Esophagus (tissue), 2 donors: ENCODE results near the gene ASNSD1. TPM values are rescaled to one million over a fixed set of nuclear protein-coding genes. Genes with fewer than 3 reads are reported as not detected.
A peak's percentile ranks its signal among the peaks of the same experiment; 100 is the strongest.
"Not testable (repeated sequence)": the region's sequence is repeated elsewhere in the genome, so short reads cannot be mapped to it uniquely, and the experiment has no call there.

ENCODE experiments used
- H3K27ac ChIP-seq, 2 donors: one replicate each; pipeline ENCODE4 v1.5.1; 2013; ENCODE audit warnings: low read depth in 2 of 2, mild to moderate bottlenecking in 2 of 2, inconsistent platforms in 1 of 2, low read length in 1 of 2, moderate library complexity in 1 of 2
- H3K27me3 ChIP-seq, 2 donors: one replicate each; pipeline ENCODE4 v1.6.1; 2013; ENCODE audit warnings: low read length in 2 of 2, control low read depth in 1 of 2, mild to moderate bottlenecking in 1 of 2; ENCODE audit not compliant: insufficient read depth in 2 of 2, control insufficient read depth in 1 of 2
- H3K36me3 ChIP-seq, 2 donors: one replicate each; pipeline ENCODE4 v1.6.1; 2013; ENCODE audit warnings: low read length in 1 of 2; ENCODE audit not compliant: control insufficient read depth in 2 of 2, insufficient read depth in 2 of 2
- H3K4me1 ChIP-seq, 2 donors: one replicate each; pipeline ENCODE4 v1.6.1; 2013; ENCODE audit warnings: low read length in 1 of 2; ENCODE audit not compliant: control insufficient read depth in 2 of 2, insufficient read depth in 2 of 2
- H3K4me3 ChIP-seq, 2 donors: one replicate each; pipeline ENCODE4 v1.5.1; 2013; ENCODE audit warnings: low read length in 2 of 2, mild to moderate bottlenecking in 2 of 2, low read depth in 1 of 2, moderate library complexity in 1 of 2
- H3K9me3 ChIP-seq, 2 donors: one replicate each; pipeline ENCODE4 v1.6.1; 2013; ENCODE audit warnings: mild to moderate bottlenecking in 2 of 2, low read depth in 1 of 2, low read length in 1 of 2, moderate library complexity in 1 of 2; ENCODE audit not compliant: control insufficient read depth in 2 of 2, insufficient read depth in 1 of 2
- WGBS, 2 donors: extraction: QIAGEN DNeasy Blood & Tissue Kit; methylation state at CpG; one replicate each; pipeline ENCODE4 v1.1.7; 2013; 5-methylcytosine and 5-hydroxymethylcytosine counted together
- polyA plus RNA-seq, 2 donors: library from polyadenylated mRNA; stranded (reverse); fragments of 200-250 nt; gene quantifications; one replicate each; pipeline ENCODE4 v1.2.3, GENCODE V29; 2013
- donor health status: healthy with polysubstance abuse.
- donor health status: Bipolar disorder and iron deficiency.

Gene ASNSD1
- polyA plus RNA-seq, 2 donors: 18.5 to 19.3 TPM

- H3K4me3 ChIP-seq: no peak overlapping the region
- H3K36me3 ChIP-seq: no peaks in the 10 kb centered on the region
- H3K9me3 ChIP-seq: no peaks in the 10 kb centered on the region
- 6 to 7% methylated on average over 4 of the region's 4 CpGs for WGBS, 2 donors
- no peaks in the 10 kb centered on the region for H3K27me3 ChIP-seq
- no peak overlapping the region for H3K27ac ChIP-seq
- peaks cover 0 to 2% of the 10 kb centered on the region in 2 donors for H3K4me1 ChIP-seq
Observed at GRCh38 chr2:189660803-189661147, 484 bp upstream of the ASNSD1 start.

DNA sequence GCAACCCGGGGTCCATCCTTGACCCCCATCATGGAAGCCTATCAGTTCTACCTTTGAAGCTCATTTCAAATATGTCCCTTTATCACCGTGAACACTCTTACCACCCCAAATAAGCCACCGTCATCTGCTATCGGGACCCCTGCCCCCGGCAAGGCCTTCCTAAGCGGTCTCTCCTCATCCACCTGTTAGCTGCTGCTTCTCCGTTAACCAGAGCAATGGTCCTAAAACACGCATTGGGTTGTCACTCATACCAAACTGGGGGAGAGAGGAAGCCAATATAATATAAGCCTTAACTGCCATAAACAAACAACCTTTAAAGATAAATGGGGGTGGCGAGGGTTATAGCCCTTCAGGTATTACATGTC, 680 bp downstream of the ASNSD1 start:
- no peaks in the 10 kb centered on the region for H3K36me3 ChIP-seq
- H3K27ac ChIP-seq: peak overlapping the region in 1 of 2 donors; percentile 83
- H3K27me3 ChIP-seq: no peaks in the 10 kb centered on the region
- H3K4me1 ChIP-seq: peaks cover 0 to 2% of the 10 kb centered on the region in 2 donors
- peak overlapping the region; percentile 85 to 94 for H3K4me3 ChIP-seq
- H3K9me3 ChIP-seq: no peaks in the 10 kb centered on the region
- WGBS, 2 donors: 3 to 4% methylated on average over 9 of the region's 9 CpGs

GRCh38 chr2:189662669-189663226, 1.5 kb downstream of the ASNSD1 start:
- 62 to 71% methylated on average over 5 of the region's 5 CpGs for WGBS, 2 donors
- no peaks in the 10 kb centered on the region for H3K36me3 ChIP-seq
- H3K4me3 ChIP-seq: no peak overlapping the region
- no peaks in the 10 kb centered on the region for H3K27me3 ChIP-seq
- peaks cover 0 to 2% of the 10 kb centered on the region in 2 donors for H3K4me1 ChIP-seq
- H3K9me3 ChIP-seq: no peaks in the 10 kb centered on the region
- H3K27ac ChIP-seq: no peak overlapping the region

GRCh38 chr2:189663319-189663718, 2.1 kb downstream of the ASNSD1 start:
- not testable (repeated sequence) for H3K36me3 ChIP-seq
- WGBS, 2 donors: 93 to 94% methylated on average over 12 of the region's 12 CpGs

GRCh38 chr2:189669913-189670312, 8.7 kb downstream of the ASNSD1 start:
- WGBS, 2 donors: 95 to 96% methylated on average over 5 of the region's 5 CpGs
- peaks cover 0 to 4% of the 10 kb centered on the region in 2 donors for H3K4me1 ChIP-seq
- no peaks in the 10 kb centered on the region for H3K27me3 ChIP-seq
- H3K36me3 ChIP-seq: peaks cover 2 to 7% of the 10 kb centered on the region in 2 donors
- H3K9me3 ChIP-seq: no peaks in the 10 kb centered on the region
- H3K4me3 ChIP-seq: no peak overlapping the region
- no peak overlapping the region for H3K27ac ChIP-seq

More at GRCh38 chr2:189663319-189663718, 2.1 kb downstream of the ASNSD1 start:
- not testable (repeated sequence) for H3K27me3 ChIP-seq, H3K4me1 ChIP-seq, H3K9me3 ChIP-seq, H3K4me3 ChIP-seq, H3K27ac ChIP-seq

DNA sequence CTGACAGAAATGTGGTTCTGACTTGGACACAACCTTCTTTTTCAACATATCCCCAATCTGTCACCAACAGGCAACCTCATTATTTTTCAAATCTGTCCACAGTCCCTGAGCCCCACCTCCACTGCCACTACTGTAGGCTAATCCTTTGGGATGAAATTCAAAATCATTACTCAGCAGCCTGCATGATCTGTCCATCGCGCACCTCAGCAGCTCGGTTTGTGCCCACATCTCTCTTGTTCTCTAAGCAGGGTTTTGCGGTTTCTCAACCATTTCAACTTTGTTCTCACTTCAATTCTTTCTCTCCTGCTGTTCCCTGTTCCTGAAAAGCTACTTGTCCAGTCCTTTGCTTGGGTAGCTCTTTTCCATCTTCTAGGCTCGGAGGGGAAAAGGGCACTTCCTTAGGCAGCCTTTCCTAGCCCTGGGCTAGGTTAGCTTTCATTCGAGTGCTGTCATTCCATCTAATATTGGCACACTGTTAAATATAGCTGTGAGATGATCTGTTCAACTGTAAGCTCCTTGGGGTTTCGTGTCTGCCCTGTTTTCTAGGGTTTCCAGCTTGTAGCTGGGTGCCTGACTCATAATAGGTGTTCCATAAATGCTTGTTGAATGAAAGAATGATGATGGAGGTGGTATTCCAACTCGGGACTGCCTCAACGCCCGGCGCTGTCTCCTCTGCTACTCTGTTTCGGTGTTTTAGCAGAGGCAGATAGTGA, 12.6 kb downstream of the ASNSD1 start:
- WGBS, 2 donors: 23 to 31% methylated on average over 12 of the region's 12 CpGs
- peaks cover 0 to 4% of the 10 kb centered on the region in 2 donors for H3K4me1 ChIP-seq
- peak overlapping the region; percentile 94 to 97 for H3K27ac ChIP-seq
- no peaks in the 10 kb centered on the region for H3K9me3 ChIP-seq
- H3K27me3 ChIP-seq: no peaks in the 10 kb centered on the region
- H3K4me3 ChIP-seq: peak overlapping the region; percentile 86 to 87
- H3K36me3 ChIP-seq: peaks cover 2 to 7% of the 10 kb centered on the region in 2 donors

- peak within 1 kb of the TSS; percentile 94 to 97 for H3K27ac ChIP-seq
- no peaks in the 10 kb centered on the region for H3K9me3 ChIP-seq
- WGBS, 2 donors: 1% methylated on average over 59 to 62 of the region's 62 CpGs
- H3K27me3 ChIP-seq: no peaks in the 10 kb centered on the region
- peaks cover 2 to 7% of the 10 kb centered on the region in 2 donors for H3K36me3 ChIP-seq
- H3K4me1 ChIP-seq: peaks cover 0 to 4% of the 10 kb centered on the region in 2 donors
- peak within 1 kb of the TSS; percentile 86 to 87 for H3K4me3 ChIP-seq
Observed at GRCh38 chr2:189674374-189675112, 13.3 kb downstream of the ASNSD1 start, which contains the start of gene ANKAR. Gene ANKAR, plus strand, starts transcription at chr2:189674670. Its CDS starts 1,821 bp downstream, at chr2:189676491.

GRCh38 chr2:189676471-189676870, 15.2 kb downstream of the ASNSD1 start:
- peaks cover 0 to 4% of the 10 kb centered on the region in 2 donors for H3K4me1 ChIP-seq
- no peaks in the 10 kb centered on the region for H3K27me3 ChIP-seq
- H3K9me3 ChIP-seq: no peaks in the 10 kb centered on the region
- peaks cover 0 to 1% of the 10 kb centered on the region in 2 donors for H3K36me3 ChIP-seq
- no peak overlapping the region for H3K27ac ChIP-seq
- H3K4me3 ChIP-seq: no peak overlapping the region
- WGBS, 2 donors: 79% methylated on average over 4 of the region's 4 CpGs

DNA sequence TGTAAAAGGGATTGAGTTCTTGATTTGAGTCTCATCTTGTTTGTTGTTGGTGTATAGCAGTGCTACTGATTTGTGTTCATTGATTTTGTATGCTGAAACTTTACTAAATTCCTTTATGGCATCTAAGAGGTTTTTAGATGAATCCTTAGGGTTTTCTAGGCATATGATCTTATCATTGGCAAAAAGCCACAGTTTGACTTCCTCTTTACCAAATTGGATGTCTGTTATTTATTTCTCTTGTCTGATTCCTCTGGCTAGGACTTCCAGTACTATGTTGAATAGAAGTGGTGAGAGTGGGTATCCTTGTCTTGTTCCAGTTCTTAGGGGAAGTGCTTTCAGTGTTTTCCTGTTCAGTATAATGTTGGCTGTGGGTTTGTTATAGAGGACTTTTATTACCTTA, 18.0 kb downstream of the ASNSD1 start:
- Histone ChIP-seq H3K27ac (no peak overlapping the region), H3K36me3 (no peaks in the 10 kb centered on the region), H3K4me1 (no peaks in the 10 kb centered on the region), H3K9me3 (no peaks in the 10 kb centered on the region), H3K4me3 (no peak overlapping the region), H3K27me3 (no peaks in the 10 kb centered on the region)
